Mammary epithelial cell (primary cell): ENCODE data around the gene TEX26.

Source experiments
- EZH2 ChIP-seq: IDR thresholded peaks from 2 replicates; pipeline ENCODE4 v1.6.1; 2012; ENCODE audit warnings: low read length, inconsistent platforms, borderline replicate concordance
- TF ChIP-seq, protein P1 (sequence below), 2 donors: IDR thresholded peaks in 1 of 2; conservative IDR thresholded peaks in 1 of 2; 2 replicates each; pipeline ENCODE4 v1.5.1; 2011 to 2012; ENCODE audit warnings: inconsistent platforms in 2 of 2, low read length in 2 of 2, mild to moderate bottlenecking in 2 of 2, control low read depth in 1 of 2, low read depth in 1 of 2; ENCODE audit not compliant: insufficient read depth in 1 of 2; ENCODE audit errors: extremely low read depth in 1 of 2

GRCh38 chr13:30889196-30889690, 43.2 kb upstream of the TEX26 start:
- TF ChIP-seq, protein P1, sequence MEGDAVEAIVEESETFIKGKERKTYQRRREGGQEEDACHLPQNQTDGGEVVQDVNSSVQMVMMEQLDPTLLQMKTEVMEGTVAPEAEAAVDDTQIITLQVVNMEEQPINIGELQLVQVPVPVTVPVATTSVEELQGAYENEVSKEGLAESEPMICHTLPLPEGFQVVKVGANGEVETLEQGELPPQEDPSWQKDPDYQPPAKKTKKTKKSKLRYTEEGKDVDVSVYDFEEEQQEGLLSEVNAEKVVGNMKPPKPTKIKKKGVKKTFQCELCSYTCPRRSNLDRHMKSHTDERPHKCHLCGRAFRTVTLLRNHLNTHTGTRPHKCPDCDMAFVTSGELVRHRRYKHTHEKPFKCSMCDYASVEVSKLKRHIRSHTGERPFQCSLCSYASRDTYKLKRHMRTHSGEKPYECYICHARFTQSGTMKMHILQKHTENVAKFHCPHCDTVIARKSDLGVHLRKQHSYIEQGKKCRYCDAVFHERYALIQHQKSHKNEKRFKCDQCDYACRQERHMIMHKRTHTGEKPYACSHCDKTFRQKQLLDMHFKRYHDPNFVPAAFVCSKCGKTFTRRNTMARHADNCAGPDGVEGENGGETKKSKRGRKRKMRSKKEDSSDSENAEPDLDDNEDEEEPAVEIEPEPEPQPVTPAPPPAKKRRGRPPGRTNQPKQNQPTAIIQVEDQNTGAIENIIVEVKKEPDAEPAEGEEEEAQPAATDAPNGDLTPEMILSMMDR (conservative IDR thresholded peaks at IDR 0.05 in 1 of 2, IDR thresholded peaks at IDR 0.05 in 1 of 2; ENCODE audit: extremely low read depth in 1 of 2, insufficient read depth in 1 of 2, low read depth in 1 of 2, low read length in 2 of 2) = no peak
- TF ChIP-seq EZH2 = no peak
